ENCODE measurements around the gene ZNF320. TPM values are rescaled to one million over a fixed set of nuclear protein-coding genes. Genes with fewer than 3 reads are reported as not detected.
"Not testable (repeated sequence)": the region's sequence is repeated elsewhere in the genome, so short reads cannot be mapped to it uniquely, and the experiment has no call there.

Gene ZNF320
- 38.1 and 40.3 TPM in 2 replicates for total RNA-seq

DNA sequence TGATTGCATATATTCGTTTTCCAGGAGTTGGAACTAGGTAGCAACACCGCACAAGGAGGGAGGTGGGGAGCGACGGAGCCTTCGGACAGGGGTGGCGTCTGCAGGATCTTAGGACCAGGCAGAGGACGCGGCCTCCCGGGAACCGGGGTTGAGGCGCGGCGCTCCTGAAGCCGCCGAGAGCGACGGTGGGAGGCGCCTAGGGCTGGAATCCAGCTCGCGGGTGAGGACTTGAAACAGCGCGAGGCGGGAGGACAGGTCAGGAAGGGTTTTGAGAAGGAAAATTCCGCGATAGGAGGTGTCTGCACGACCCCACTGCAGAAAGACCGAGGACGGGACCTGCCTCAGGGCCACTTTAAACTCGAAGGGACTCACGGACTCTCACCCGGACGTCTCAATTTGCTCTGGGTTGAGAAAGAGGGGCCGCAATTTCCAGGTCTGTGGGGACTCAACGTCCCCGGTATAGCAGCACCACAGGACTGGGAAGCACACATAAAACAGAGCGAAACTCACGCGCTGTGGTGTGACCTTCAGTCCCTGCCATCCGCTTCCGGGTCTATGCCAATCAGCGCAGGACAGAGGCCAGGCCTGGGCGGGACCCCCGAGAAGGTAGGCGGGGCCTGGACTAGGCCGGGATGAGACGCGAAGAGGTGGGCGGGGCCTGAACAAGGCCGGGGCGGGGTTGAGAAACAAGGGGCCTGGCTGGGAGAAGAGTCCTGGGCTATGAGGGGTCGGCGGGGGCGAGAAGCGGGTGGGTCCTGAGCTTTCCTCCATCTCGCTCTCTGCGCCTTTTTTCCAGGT is at the start of gene ZNF320:
Gene ZNF320 (minus strand): TSS at position 498 of the 798 bp plus-strand sequence. CDS start 7,380 bp downstream, outside the sequence.
- peak; percentile 80 for DNase-seq (ENCODE audit: low read depth)

DNA sequence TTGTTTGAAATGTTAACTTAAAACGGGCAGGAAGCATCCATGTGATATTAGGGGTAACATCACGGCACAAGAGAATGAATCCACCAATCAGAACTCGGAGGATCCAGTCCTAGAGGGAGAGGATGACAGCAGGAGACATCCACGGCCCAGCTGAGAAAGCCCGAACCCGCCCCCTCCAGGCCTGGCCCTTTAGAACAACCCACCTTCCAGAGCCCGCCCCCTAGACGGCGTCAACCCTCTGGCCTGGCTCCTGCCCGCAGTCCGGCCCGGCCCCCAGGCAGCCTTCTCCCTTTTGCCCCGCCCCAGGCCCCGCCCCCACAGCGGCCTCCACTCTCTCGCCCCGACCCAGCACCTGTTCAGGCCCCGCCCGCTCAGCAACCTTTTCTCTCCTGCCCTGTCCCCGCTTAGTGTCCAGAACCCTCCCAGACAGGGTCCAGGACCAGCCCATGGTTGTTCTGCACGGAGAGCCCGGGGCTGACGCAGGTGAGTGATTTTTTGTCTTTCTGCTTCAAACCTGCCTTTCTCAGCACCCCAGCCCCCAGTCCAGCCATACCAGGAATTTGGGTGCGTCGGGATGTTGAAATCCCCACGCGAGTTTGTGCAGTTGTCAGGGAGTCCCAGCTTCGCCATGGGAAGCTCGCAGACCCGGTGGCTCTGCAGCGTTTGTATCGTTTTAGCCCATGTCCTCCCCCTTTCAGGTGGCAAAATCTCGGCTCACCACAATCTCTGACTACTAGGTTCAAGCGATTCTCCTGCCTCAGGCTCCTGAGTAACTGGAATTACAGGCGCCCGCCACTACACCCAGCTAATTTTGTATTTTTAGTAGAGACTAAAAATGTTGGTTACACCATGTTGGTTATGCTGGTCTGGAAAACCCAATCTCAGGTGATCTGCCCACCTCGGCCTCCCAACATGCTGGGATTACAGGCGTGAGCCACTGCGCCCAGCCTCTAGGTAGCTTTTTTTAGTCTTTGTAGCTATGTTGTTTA is 49.2 kb upstream of the ZNF320 start:
- no peak for DNase-seq (ENCODE audit: low read depth)

DNA sequence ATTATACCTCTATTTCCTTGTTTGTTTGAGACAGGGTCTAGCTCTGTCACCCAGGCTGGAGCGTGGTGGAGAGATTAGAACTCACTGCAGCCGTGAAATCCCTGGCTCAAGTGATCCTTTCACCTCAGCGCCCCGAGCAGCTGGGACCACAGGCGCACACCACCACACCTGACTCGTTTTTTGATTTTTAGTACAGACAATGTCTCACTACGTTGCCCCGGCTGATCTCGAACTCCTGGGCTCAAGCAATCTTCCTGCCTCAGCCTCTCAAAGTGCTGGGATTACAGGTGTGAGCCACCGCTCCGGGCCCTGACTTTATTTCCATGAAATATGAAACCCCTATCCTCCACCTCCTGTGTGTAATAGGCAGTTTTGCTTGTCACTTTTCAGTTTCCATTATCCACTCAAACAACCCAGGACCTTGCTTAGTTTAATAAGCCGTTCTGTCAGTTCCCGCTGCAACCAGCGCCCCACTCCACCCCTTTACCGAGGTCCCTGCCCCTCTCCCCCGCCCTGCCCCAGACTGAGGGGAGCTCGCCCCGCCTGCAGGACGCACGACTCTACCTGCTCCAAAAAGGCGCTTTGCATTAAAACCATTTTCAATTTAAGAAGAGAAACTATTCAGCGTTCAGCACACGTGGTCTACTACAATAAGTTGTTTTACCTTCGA is 48.4 kb upstream of the ZNF320 start:
- DNase-seq (ENCODE audit: low read depth): no peak

DNA sequence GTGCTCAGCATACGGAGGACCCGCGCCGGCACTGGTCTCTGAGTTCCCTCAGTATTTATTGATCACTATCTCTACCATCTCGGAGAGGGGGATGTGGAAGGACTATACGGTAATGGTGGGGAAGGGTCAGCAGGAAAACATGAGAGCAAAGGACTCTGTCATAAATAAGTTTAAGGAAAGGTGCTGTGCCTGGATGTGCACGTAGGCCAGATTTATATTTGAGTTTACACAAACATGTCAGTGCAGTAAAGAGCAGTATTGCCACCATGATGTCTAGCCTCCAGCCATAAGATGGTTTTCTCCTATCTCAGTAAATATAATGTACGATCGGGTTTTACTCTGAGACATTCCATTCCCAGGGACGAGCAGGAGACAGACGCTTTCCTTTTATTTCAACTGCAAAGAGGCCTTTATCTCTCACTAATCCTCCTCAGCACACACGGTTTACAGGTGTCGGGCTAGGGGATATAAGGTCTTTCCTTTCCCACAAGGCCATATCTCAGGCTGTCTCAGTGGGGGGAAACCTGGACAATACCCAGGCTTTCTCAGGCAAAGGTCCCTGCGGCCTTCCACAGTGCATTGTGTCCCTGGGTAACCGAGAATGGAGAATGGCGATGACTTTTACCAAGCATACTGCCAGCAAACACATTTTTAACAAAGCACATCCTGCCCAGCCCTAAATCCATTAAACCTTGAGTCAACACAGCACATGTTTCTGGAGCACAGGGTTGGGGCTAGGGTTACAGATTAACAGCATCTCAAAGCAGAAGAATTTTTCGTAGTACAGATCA is 47.5 kb upstream of the ZNF320 start:
- not testable (repeated sequence) for DNase-seq (ENCODE audit: low read depth)

DNA sequence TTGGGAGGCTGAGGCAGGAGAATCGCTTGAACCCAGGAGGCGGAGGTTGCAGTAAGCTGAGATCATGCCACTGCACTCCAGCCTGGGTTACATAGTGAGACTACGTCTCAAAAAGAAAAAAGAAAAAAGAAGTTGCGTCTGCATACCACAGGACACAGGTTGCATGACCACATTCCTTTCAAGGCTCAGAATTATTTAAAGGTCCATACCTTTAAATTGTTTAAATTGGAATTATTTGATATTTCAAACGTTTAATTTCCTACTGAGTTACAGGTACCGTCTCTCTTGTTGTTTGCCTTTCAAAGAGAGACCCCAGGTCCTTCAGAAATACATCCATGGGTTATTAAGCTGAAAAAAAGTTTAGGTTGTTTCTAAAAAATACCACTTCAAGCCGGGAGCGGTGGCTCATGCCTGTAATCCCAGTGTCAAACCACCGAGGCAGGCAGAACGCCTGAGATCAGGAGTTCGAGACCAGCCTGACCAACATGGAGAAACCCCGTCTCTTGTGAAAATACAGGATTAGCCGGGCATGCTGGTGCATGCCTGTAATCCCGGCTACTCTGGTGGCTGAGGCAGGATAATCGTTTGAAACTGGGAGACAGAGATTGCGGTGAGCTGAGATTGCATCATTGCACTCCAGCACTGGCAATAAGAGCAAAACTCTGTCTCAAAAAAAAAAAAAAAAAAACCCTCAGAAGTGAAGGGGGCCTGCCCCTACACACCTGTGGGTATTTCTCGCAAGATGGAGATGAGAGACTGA is 46.6 kb upstream of the ZNF320 start:
- no peak for DNase-seq (ENCODE audit: low read depth)

DNA sequence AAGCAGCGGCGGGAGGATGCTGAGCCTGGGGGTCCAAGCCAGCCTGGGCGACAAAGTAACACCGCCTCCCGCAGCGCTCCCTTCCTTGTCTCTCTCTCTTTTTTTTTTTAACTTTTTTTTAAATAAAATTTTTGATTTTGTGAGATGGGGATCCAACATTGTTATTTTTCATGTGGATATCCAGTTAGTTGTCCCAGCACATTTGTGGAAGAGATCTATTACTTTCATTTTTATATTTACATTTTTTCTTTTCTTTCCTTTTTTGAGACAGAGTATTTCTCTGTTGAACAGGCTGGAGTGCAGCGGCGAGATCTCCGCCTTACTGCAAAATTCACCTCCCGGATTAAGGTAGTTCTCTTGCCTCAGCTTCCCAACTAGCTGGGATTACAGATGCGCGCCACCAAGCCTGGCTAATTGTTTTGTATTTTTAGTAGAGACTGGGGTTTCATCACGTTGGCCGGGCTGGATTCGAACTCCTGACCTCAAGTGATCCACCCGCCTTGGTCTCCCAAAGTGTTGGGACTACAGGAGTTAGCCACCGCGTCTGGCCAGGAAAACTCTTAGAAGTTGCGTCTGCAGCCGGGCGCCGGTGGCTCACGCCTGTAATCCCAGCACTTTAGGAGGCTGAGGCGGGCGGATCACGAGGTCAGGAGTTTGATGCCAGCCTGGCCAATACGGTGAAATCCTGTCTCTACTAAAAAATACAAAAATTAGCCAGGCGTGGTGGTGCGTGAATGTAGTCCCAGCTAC is 45.9 kb upstream of the ZNF320 start:
- no peak for DNase-seq (ENCODE audit: low read depth)

DNA sequence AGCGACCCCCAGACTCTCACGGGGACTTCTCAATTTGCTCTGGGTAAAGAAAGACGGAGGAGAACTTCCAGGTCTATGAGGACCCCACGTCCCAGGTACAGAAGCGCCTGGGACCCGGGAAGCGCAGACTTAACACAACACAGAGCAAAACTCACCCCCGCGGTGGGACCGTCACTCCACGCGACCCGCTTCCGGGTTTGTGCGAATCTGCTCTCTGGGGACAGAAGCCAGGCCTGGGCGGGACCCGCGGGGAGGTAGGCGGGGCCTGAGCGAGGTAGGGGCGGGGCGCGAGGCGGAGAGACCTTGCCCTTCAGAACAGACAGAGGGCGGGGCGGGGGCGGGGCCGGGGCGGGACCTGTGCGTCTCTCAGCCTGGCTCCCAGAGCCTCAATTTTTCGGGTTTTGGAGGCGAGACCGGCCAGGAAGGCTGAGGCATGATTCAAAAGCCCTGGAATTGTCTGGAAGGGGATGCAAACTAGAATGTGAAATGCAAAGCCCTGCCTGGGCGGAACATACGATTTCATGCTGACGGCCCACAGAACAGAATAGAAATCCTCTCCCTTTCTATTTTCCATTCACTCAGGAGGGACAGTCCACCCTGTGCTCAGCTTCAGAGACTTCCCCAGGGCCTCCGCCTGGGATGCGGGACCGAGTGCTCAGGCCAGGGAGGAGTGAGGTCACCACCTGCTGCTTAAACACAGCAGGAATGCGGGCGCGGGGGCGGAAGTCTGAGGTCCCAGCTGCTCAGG is 45.1 kb upstream of the ZNF320 start:
- peak; percentile 44 for DNase-seq (ENCODE audit: low read depth)

DNA sequence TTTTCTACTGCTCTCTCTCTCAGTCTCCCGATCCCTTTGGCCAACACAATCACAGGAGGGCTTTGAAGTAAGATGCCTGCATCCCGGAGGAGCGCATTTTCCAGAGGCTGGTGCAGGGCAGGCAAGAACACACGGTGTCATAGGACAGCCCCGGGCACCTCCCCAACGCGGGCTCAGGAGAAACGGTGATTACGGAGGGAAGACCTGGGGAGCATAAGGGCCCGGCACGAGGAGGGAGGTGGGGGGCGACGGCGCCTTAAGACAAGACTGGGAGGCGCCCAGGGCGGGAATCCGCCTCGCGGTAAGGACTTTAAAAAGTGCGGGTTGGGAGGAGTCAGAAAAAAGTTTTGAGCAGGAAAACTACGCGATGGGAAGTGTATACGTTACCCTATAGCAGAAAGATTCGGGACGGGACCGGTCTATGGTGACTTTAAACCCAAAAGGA is 44.5 kb upstream of the ZNF320 start:
- no peak for DNase-seq (ENCODE audit: low read depth)

DNA sequence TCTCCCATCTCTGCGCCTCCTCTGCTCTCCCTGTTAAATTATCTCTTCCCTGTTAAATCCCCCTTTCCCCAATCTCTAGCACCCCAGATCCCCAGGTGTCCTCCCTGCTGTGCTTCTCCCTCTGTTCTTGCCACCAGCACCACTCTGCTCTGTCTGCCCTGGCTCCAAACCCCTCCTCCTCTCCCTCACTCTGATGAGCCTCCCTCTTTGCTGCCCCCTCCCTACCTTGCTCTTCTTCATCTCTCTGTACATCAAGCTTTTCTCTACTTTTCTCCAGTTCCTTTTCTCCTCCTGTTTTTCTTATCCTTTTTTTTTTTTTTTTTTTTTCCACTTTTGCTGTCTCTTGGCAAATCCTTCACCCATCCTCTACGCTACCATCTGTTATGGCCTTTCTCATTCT is 44.1 kb upstream of the ZNF320 start:
- DNase-seq (ENCODE audit: low read depth): not testable (repeated sequence)

DNA sequence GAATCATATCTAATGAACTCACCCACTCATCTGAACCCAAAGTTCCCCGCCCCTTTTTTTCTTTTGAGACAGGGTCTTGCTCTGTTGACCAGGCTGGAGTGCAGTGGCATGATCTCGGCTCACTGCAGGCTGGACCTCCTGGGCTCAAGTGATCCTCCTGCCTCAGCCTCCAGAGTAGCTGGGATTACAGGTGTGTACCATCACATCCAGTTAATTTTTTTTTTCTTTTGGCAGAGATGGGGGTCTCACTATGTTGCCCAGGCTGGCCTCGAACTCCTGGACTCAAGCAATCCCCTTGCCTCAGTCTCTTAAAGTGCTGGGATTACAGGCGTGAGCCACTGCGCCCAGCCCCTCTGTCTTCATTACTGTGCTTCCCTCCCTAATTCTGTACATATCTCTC is 43.5 kb upstream of the ZNF320 start:
- not testable (repeated sequence) for DNase-seq (ENCODE audit: low read depth)

DNA sequence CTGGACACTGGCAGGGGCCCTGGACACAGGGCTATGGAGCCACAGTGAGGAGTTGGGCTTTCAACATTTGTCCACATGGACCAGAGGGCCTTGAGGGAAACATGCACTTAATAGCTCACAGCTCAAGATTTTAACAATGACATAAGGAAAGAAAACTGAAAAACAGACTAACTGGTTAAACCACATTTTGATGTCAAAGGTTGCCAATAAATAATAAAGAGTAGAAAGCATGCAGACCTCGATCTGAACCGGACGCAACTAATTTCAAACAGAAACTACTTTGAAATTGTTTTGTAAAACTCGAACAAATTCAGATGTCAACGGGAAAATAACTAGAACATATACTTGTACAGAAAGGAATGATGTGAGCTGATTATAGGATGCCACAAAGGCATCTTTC is 41.3 kb upstream of the ZNF320 start:
- DNase-seq (ENCODE audit: low read depth): no peak

DNA sequence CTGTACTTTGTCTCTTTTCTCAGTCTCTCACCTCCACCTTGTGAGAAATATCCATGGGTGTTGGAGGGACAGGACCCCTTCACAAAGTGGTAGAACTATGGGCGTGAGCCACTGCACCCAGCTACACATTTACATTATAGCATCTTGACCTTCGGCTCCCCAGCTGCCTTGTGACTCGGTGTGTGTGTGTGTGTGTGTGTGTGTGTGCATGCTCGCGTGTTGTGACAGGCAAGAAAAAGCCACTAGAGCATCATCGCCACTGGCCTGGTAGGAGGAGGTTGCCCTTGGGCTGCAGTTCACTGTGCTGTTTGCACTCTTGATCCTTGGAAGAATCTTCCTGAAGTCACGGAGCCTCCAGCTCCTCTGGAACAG is 39.5 kb upstream of the ZNF320 start:
- DNase-seq (ENCODE audit: low read depth): no peak

DNA sequence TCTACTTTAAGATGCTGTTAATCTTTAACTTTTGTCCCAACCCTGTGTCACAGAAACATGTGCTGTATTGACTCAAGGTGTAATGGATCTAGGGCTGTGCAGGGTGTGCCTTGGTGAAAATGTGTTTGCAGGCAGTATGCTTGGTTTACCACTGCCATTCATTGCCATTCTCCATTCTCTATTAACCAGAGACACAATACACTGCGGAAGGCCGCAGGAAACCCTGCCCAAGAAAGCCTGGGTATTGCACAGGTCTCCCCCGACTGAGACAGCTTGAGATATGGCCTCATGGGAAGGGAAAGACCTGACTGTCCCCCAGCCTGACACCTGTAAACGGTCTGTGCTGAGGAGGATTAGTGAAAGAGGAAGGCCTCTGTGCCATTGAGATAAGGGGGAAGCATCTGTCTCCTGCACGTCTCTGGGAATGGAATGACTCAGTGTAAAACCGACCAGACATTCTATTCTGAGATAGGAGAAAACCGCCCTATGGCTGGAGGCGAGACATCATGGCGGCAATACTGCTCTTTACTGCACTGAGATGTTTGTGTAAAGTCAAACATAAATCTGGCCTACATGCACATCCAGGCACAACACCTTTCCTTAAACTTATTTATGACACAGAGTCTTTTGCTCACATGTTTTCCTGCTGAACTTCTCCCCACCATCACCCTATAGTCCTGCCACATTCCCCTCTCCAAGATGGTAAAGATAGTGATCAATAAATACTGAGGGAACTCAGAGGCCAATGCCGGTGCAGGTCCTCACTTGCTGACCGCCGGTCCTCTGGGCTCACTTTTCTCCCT is 38.9 kb upstream of the ZNF320 start:
- DNase-seq (ENCODE audit: low read depth): peak; percentile 76

DNA sequence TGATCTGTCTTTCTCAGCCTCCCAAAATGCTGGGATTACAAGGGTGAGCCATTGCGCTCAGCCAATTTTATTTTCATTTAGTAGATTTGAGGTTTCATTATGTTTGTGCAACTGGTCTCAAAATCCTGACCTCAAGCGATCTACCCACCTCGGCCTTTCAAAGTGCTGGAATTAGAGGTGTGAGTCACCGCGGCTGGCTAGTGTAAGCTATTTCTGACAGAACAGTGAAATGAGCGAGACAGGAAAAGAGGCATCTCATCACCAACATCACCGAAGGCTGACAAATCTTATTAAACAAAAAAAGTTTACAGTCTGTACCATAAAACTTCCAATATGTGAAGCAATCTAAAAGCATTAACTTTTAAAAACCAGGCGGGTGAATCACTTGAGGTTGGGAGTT is 38.0 kb upstream of the ZNF320 start:
- peak; percentile 63 for DNase-seq (ENCODE audit: low read depth)

DNA sequence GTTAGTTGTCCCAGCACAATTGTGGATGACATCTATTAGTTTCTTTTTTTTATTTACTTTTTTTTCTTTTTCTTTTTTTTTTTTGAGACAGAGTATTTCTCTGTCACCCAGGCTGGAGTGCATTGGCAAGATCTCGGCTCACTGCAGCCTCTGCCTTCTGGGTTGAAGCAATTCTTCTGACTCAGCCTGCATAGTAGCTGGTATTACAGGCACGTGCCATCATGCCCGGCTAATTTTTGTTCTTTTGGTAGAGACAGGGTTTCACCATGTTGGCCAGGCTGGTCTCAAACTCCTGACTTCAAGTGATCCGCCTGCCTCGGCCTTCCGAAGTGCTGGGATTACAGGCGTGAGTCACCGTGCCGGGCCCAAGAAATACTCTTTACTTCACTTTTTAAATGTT is 27.2 kb upstream of the ZNF320 start:
- not testable (repeated sequence) for DNase-seq (ENCODE audit: low read depth)

DNA sequence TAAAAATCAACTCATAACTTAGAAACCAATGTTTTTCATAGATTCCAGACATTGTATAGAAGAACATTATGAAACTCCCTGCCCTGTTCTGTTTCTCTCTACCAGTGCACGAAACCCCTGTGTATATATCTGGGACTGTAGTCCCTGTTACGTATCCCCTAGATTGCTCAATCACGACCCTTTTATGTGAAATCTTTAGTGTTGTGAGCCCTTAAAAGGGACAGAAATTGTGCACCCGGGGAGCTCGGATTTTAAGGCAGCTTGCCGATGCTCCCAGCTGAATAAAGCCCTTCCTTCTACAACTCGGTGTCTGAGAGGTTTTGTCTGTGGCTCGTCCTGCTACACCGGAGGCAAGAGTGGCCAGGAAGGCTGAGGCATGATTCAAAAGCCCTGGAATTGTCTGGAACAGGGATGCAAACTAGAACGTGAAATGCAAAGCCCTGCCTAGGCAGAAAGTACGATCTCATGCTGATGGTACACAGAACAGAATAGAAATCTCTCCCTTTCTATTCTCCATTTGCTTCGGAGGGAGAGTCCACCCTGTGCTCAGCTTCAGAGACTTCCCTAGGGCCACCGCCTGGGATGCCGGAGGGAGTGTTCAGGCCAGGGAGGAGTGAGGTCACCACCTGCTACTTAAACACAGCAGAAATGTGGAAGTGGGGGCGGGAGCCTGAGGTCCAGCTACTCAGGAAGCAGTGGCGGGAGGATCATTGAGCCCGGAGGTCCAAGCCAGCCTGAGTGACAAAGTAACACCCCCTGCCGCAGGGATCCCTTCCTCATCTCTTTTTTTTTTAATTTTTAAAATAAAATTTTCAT is 26.6 kb upstream of the ZNF320 start:
- no peak for DNase-seq (ENCODE audit: low read depth)
